B cell (primary cell): ENCODE results near the gene DPYD. TPM values are rescaled to one million over a fixed set of nuclear protein-coding genes. Genes with fewer than 3 reads are reported as not detected.

Experiments
- ATAC-seq: fragments of 200-7000 bp; cut with Tn5 transposase; one replicate; pipeline ENCODE4 v1.10.0; 2021; ENCODE audit warnings: low read depth, mild to moderate bottlenecking, moderate number of reproducible peaks, moderate library complexity
- CTCF ChIA-PET: fragments of 350-600 bp; sonication (Branson Sonifier 250); formaldehyde crosslinking; loops from one replicate; lab custom pipeline; 2021; ENCODE audit warnings: antibody characterized with exemption, inconsistent platforms; lab: Charles Lee
- POLR2A ChIA-PET: fragments of 350-600 bp; sonication (Branson Sonifier 250); formaldehyde crosslinking; loops from one replicate; lab custom pipeline; 2021; ENCODE audit warnings: antibody characterized with exemption; lab: Charles Lee
- DNase-seq: peaks from one replicate; pipeline ENCODE4 v3.0.0; 2013
- H2AFZ ChIP-seq: 2 replicates; pipeline ENCODE4 v1.6.1; 2012; ENCODE audit warnings: mild to moderate bottlenecking, low read depth, low read length; ENCODE audit not compliant: insufficient read depth, poor library complexity, severe bottlenecking
- H3K27ac ChIP-seq, 2 donors: 1 replicate in 1 of 2; 2 replicates in 1 of 2; pipeline ENCODE4 v1.5.1; 2012 to 2013; ENCODE audit warnings: low read length in 2 of 2, mild to moderate bottlenecking in 2 of 2, moderate library complexity in 1 of 2
- H3K27me3 ChIP-seq, 4 experiments: fragments of 200-600 bp in 1 of 4; sonication (generic) in 1 of 4; replicated peaks in 1 of 4; 1 replicate in 2 of 4; 2 replicates in 2 of 4; pipeline versions ENCODE4 v1.6.1 to v1.7.0; 2013 to 2016; ENCODE audit warnings: low read length in 3 of 4, mild to moderate bottlenecking in 2 of 4, mixed read lengths in 1 of 4, moderate library complexity in 1 of 4; ENCODE audit not compliant: insufficient read depth in 4 of 4, control insufficient read depth in 3 of 4; ENCODE audit errors: control extremely low read depth in 1 of 4
- H3K36me3 ChIP-seq, 2 experiments: replicated peaks in 1 of 2; 1 replicate in 1 of 2; 2 replicates in 1 of 2; pipeline versions ENCODE4 v1.6.1 to v1.7.1; 2013; ENCODE audit warnings: low read length in 1 of 2; ENCODE audit not compliant: insufficient read depth in 2 of 2, control insufficient read depth in 1 of 2; ENCODE audit errors: control extremely low read depth in 1 of 2, extremely low read depth in 1 of 2
- H3K4me1 ChIP-seq, 2 donors: fragments of 200-600 bp in 1 of 2; sonication (generic) in 1 of 2; 1 replicate in 1 of 2; 2 replicates in 1 of 2; pipeline versions ENCODE4 v1.5.1 to v1.6.1; 2013 to 2017; ENCODE audit warnings: low read length in 2 of 2; ENCODE audit not compliant: control insufficient read depth in 2 of 2, insufficient read depth in 2 of 2
- H3K4me2 ChIP-seq: replicated peaks from 2 replicates; pipeline ENCODE3; 2012; ENCODE audit warnings: mild to moderate bottlenecking, low read depth, low read length; ENCODE audit not compliant: poor library complexity, severe bottlenecking
- H3K4me3 ChIP-seq, 5 experiments: fragments of 200-600 bp in 1 of 5; sonication (generic) in 1 of 5; 1 replicate in 3 of 5; 2 replicates in 2 of 5; pipeline versions ENCODE4 v1.5.1 to v1.7.0; 2011 to 2016; ENCODE audit warnings: low read length in 4 of 5, mild to moderate bottlenecking in 4 of 5, low read depth in 2 of 5, control low read depth in 1 of 5, moderate library complexity in 1 of 5; ENCODE audit not compliant: insufficient read depth in 1 of 5; ENCODE audit errors: control extremely low read depth in 1 of 5, extremely low read depth in 1 of 5
- H3K79me2 ChIP-seq: fragments of 200-600 bp; sonication (generic); one replicate; pipeline ENCODE4 v1.6.0; 2016; ENCODE audit warnings: low read length; ENCODE audit not compliant: control insufficient read depth, insufficient read depth
- H3K9ac ChIP-seq: fragments of 200-600 bp; sonication (generic); 2 replicates; pipeline ENCODE4 v1.6.1; 2017; ENCODE audit warnings: mild to moderate bottlenecking, low read length, moderate library complexity
- H3K9me3 ChIP-seq, 3 donors: one replicate each; pipeline versions ENCODE4 v1.6.1 to v1.7.1; 2013; ENCODE audit warnings: low read length in 2 of 3; ENCODE audit not compliant: control insufficient read depth in 2 of 3, insufficient read depth in 1 of 3; ENCODE audit errors: control extremely low read depth in 1 of 3
- H4K20me1 ChIP-seq: 2 replicates; pipeline ENCODE4 v1.6.0; 2012; ENCODE audit warnings: mild to moderate bottlenecking, low read length; ENCODE audit not compliant: insufficient read depth, control insufficient read depth, poor library complexity, severe bottlenecking
- H3K27ac Mint-ChIP-seq: one replicate; pipeline ENCODE4 v1.8.0; 2021; ENCODE audit warnings: mixed read lengths
- H3K27me3 Mint-ChIP-seq: one replicate; pipeline ENCODE4 v1.8.0; 2021; ENCODE audit warnings: mixed read lengths
- H3K4me1 Mint-ChIP-seq: one replicate; pipeline ENCODE4 v1.8.0; 2021; ENCODE audit warnings: mixed read lengths
- H3K4me3 Mint-ChIP-seq: one replicate; pipeline ENCODE4 v1.8.0; 2021; ENCODE audit warnings: mixed read lengths
- H3K9me3 Mint-ChIP-seq: one replicate; pipeline ENCODE4 v1.8.0; 2022; ENCODE audit warnings: mixed read lengths; ENCODE audit not compliant: insufficient read depth
- EZH2 ChIP-seq: IDR thresholded peaks from 2 replicates; pipeline ENCODE4 v1.6.1; 2012; ENCODE audit warnings: borderline replicate concordance, low read depth, mild to moderate bottlenecking, moderate library complexity, low read length; ENCODE audit not compliant: insufficient read depth, poor library complexity, severe bottlenecking
- WGBS: methylation state at CpG from one replicate; pipeline ENCODE4 v1.1.5; 2013; ENCODE audit warnings: missing lambda C conversion rate; ENCODE audit not compliant: insufficient coverage; 5-methylcytosine and 5-hydroxymethylcytosine counted together
- intact Hi-C: fragments of 100-400 bp; cut with micrococcal nuclease; formaldehyde crosslinking; loops from one replicate; pipeline ENCODE4 v1.10.0; 2022
- polyA plus RNA-seq: library from polyadenylated mRNA; depleted of rRNA; stranded (reverse); fragments of >200 nt; gene quantifications from 2 replicates; pipeline ENCODE4 v1.2.3, GENCODE V29; 2012
- total RNA-seq, 2 donors: library from RNA; stranded (reverse); fragments of 120-200 nt in 1 of 2; gene quantifications; 1 replicate in 1 of 2; 2 replicates in 1 of 2; pipeline versions ENCODE4 v1.2.3 to v1.2.4, GENCODE V29; 2013 to 2022
- TF ChIP-seq, protein P1 (sequence below): fragments of 200-600 bp; IDR thresholded peaks from one replicate; pipeline ENCODE4 v1.8.0; 2022; ENCODE audit warnings: antibody characterized with exemption, mild to moderate bottlenecking

DPYD gene
- total and polyA plus RNA-seq, 2 donors (not counting 1 experiment from before 2014, with no cell fraction given) = 4.2 to 19.0 TPM

- Histone ChIP-seq H3K27me3 (no peaks in the 10 kb centered on the region), H3K4me2 (no peak overlapping the region), H3K4me1 (no peaks in the 10 kb centered on the region), H3K79me2 (no peaks in the 10 kb centered on the region), H2AFZ (no peak overlapping the region), H4K20me1 (no peaks in the 10 kb centered on the region), H3K36me3 (peaks cover 0 to 3% of the 10 kb centered on the region in 2 experiments), H3K4me3 (no peak overlapping the region), H3K9me3 (no peaks in the 10 kb centered on the region), H3K27ac (no peak overlapping the region), H3K9ac (no peak overlapping the region)
- POLR2A ChIA-PET = no interaction called here
- H3K27ac Mint-ChIP-seq = no peak overlapping the region
- ATAC-seq = no peak
- no peak for DNase-seq
- TF ChIP-seq EZH2 = no peak
- TF ChIP-seq, protein P1, sequence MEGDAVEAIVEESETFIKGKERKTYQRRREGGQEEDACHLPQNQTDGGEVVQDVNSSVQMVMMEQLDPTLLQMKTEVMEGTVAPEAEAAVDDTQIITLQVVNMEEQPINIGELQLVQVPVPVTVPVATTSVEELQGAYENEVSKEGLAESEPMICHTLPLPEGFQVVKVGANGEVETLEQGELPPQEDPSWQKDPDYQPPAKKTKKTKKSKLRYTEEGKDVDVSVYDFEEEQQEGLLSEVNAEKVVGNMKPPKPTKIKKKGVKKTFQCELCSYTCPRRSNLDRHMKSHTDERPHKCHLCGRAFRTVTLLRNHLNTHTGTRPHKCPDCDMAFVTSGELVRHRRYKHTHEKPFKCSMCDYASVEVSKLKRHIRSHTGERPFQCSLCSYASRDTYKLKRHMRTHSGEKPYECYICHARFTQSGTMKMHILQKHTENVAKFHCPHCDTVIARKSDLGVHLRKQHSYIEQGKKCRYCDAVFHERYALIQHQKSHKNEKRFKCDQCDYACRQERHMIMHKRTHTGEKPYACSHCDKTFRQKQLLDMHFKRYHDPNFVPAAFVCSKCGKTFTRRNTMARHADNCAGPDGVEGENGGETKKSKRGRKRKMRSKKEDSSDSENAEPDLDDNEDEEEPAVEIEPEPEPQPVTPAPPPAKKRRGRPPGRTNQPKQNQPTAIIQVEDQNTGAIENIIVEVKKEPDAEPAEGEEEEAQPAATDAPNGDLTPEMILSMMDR = no peak
- CTCF ChIA-PET = no interaction called here
- WGBS = no CpG with 5 or more reads among the region's 4 CpGs
- no peak overlapping the region for H3K4me3 Mint-ChIP-seq
- peaks cover 2% of the 10 kb centered on the region for H3K9me3 Mint-ChIP-seq
- no peaks in the 10 kb centered on the region for H3K4me1 Mint-ChIP-seq
- intact Hi-C loops = no loop called here
- no peaks in the 10 kb centered on the region for H3K27me3 Mint-ChIP-seq
These were observed 243.1 kb downstream of the DPYD start for GRCh38 chr1:97677702-97678101.

- Mint-ChIP-seq H3K4me3 (no peak overlapping the region), H3K4me1 (no peaks in the 10 kb centered on the region), H3K27ac (no peak overlapping the region), H3K27me3 (no peaks in the 10 kb centered on the region), H3K9me3 (peaks cover 4% of the 10 kb centered on the region)
- no peak overlapping the region for H2AFZ ChIP-seq
- ChIA-PET POLR2A (no interaction called here), CTCF (no interaction called here)
- intact Hi-C loops = no loop called here
- H3K79me2 ChIP-seq = no peaks in the 10 kb centered on the region
- ATAC-seq = no peak
- WGBS = no CpG with 5 or more reads among the region's 4 CpGs
- no peak for DNase-seq
- H3K4me1 ChIP-seq = no peaks in the 10 kb centered on the region
- no peak overlapping the region for H3K9ac ChIP-seq
- no peak overlapping the region for H3K4me2 ChIP-seq
- H3K36me3 ChIP-seq = no peaks in the 10 kb centered on the region
- no peaks in the 10 kb centered on the region for H4K20me1 ChIP-seq
- H3K4me3 ChIP-seq = no peak overlapping the region
- no peak overlapping the region for H3K27ac ChIP-seq
- TF ChIP-seq, protein P1 = no peak
- TF ChIP-seq EZH2 = no peak
- no peaks in the 10 kb centered on the region for H3K27me3 ChIP-seq
- peaks cover 1 to 5% (median 3%) of the 10 kb centered on the region in 3 donors for H3K9me3 ChIP-seq
These were observed 246.3 kb downstream of the DPYD start for GRCh38 chr1:97674517-97674916.
